Activated T-cell treated with anti-CD3 and anti-CD28 coated beads, Interleukin-2, amount 50 U/mL, for 48 hours (primary cell): ENCODE data around the gene CDK11B.
"Not testable (repeated sequence)": the region's sequence is repeated elsewhere in the genome, so short reads cannot be mapped to it uniquely, and the experiment has no call there.

Experiments used
- DNase-seq, 2 experiments: peaks; one replicate each; pipeline ENCODE4 v3.0.0-alpha.2; 2020

Gene CDK11B

GRCh38 chr1:1597275-1597930, 61.4 kb downstream of the CDK11B start:
- DNase-seq: peak in 1 of 2 experiments; percentile 43

- DNase-seq: no peak
These were observed 62.1 kb downstream of the CDK11B start for GRCh38 chr1:1596493-1597274.

- not testable (repeated sequence) for DNase-seq
These were observed 63.5 kb downstream of the CDK11B start for GRCh38 chr1:1595341-1595740.

DNA sequence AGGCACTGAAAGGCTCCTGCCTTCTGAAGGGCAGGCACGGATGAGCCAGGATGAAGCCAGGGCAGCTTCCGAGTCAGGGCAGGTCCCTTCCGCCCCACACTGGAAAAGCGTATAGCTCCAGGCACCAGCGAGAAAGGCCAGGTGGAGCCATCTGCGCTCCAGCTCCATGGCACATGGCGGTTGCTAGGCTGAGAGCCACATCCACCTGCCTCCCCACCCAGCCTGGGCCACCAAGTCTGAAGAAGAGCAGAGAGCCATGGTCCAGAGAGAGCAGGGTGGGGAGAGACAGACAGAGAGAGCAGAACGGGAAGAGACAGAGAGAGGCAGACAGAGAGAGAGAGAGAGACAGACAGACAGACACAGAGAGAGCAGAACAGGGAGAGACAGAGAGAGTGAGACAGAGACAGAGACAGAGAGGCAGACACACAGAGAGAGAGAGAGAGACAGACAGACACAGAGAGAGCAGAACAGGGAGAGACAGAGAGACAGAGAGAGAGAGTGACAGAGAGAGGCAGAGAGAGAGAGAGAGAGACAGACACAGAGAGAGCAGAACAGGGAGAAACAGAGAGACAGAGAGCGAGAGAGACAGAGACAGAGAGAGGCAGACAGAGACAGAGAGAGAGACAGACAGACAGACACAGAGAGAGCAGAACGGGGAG, 64.1 kb downstream of the CDK11B start:
- DNase-seq: no peak

DNA sequence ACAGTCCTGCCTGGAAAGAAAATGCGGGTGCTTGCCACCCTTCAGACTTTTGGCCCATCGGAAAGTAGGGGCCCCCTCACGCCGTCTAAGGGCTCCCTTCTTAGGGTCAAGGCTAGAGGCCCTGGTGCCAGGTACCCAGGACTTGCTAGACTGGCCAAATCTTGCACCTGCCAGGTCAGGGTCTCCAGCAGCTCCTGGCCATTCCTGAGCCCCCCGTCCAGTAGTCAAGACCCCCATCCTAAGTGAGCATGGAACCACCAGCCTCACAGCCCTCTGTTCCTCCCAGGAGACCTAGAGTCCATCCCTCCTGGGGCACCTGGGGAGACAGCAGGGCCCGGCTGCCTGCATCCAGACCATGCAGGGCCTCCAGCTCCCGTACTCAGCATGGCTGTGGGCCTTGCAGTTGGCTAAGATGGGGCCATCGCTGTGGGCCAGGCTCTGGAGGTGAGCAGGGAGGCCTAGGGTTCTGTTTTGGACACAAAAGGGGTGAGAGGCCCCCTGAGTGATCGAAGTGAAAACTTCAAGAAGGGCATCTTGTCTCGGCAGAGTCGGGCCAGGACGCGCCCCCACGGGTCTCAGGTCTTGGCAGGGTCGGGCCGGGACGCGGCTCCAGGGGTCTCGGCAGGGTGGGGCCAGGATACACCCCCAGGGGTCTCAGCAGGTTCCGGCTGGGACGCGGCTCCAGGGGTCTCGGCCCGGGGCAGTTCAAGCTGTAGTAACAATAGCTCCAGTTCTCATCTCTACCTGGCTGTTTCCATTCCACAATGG, 64.8 kb downstream of the CDK11B start:
- DNase-seq: no peak

DNA sequence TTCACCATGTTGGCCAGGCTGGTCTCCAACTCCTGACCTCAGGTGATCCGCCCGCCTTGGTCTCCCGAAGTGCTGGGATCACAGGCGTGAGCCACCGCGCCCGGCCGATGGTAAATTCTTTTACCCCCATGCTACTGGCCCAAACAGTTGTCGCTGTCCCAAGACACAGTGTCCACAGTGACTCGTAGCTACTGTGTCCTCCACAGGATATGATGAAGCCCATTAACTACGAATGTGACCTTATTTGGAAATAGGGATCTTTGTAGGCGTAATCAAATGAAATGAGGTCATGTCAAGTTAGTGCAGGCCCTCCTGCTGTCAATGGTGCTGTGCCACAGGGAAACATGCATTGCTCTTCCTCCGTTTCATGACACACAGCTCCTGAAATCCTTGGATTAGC, 67.4 kb downstream of the CDK11B start:
- no peak for DNase-seq
